Activated gamma-delta T cell (primary cell): ENCODE results near the gene PLA2G10.
"Not testable (repeated sequence)": the region's sequence is repeated elsewhere in the genome, so short reads cannot be mapped to it uniquely, and the experiment has no call there.

Experiments
- DNase-seq: peaks from one replicate; lab custom pipeline; 2025; lab: John Stamatoyannopoulos, UW
- total RNA-seq, 2 donors: gene quantifications; one replicate each; lab custom pipeline; 2026; lab: John Stamatoyannopoulos, UW

Gene PLA2G10
- total RNA-seq: 0 reads per million in 2 donors

- not testable (repeated sequence) for DNase-seq
Observed at GRCh38 chr16:14694129-14694528, at the start of gene PLA2G10. PLA2G10 (minus strand) TSS chr16:14694308; CDS start chr16:14694229, 79 bp downstream.

GRCh38 chr16:14742273-14743128 is 48.4 kb upstream of the PLA2G10 start, which contains the start of gene NPIPA2:
NPIPA2 (plus strand) TSS chr16:14742533; CDS start chr16:14748066, 5,533 bp downstream.
- not testable (repeated sequence) for DNase-seq

DNA sequence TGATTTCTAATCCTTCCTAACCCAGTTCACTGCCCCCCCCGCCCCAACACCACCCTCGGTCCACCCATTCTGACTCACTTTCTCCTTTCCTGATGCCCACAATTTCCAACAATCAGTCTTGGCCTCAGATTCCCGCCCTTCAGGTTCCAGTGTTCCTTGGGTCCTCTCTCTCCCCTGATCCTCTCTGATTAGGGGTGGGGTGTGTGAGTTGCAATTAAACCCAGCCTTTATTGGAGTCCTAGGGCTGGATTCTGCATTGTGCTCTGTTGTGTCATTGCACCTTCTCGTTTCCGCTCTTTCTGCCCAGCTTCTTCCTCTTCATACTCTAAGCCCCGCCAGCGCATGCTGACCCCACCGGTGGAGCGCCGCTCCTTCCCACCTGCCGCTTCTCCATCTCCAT is 47.7 kb upstream of the PLA2G10 start:
- not testable (repeated sequence) for DNase-seq

DNA sequence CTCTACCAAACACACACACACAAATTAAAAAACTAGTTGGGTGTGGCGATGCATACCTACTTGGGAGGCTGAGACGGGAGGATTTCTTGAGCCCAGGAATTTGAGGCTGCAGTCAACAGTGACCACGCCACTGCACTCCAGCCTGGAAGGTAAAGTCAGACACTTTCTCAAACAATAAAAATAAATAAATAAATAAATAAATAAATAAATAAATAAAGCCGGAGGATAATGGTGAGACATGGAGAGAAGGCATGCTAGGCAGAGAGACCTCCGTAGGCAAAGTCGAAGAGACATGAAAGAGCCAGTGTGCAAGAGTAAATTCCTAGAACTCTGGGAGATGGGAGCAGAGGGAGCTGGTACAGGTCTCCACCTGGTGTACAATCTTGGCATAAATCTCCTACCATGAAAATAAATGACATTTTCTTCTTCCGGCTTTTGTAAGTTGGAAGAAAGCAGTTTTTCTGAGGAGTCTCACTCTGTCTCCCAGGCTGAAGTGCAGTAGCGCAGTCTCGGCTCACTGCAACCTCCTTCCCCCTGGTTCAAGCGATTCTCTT is 46.8 kb upstream of the PLA2G10 start:
- not testable (repeated sequence) for DNase-seq

DNA sequence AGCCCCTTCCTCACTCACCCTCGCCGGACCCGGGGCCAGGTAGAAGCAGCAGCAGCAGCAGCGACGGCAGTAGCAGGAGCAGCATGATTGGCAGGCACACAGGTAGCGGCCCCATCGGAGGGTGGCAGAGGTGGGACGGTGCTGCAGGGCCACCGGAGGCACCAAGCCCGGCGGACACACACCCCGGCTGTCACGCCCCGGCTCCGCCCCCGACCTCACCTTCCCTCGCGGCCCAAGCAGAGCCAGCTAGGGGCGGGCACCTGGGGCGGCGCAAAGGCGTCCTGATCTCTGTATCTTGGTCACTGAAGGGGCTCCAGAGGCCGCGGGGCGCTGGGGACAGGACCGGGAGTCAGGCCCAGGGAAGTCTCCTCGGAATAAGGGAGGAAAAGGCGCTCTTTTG is 39.1 kb upstream of the PLA2G10 start:
- DNase-seq: not testable (repeated sequence)

GRCh38 chr16:14703156-14704011 is 9.3 kb upstream of the PLA2G10 start, which contains the start of gene NPIPA3:
NPIPA3 (plus strand) TSS chr16:14703411; CDS start chr16:14708944, 5,533 bp downstream.
- DNase-seq: not testable (repeated sequence)

- DNase-seq: not testable (repeated sequence)
Observed at GRCh38 chr16:14702672-14703071, 8.6 kb upstream of the PLA2G10 start.

DNA sequence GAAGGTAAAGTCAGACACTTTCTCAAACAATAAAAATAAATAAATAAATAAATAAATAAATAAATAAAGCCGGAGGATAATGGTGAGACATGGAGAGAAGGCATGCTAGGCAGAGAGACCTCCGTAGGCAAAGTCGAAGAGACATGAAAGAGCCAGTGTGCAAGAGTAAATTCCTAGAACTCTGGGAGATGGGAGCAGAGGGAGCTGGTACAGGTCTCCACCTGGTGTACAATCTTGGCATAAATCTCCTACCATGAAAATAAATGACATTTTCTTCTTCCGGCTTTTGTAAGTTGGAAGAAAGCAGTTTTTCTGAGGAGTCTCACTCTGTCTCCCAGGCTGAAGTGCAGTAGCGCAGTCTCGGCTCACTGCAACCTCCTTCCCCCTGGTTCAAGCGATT is 7.8 kb upstream of the PLA2G10 start:
- DNase-seq: not testable (repeated sequence)

- not testable (repeated sequence) for DNase-seq
Observed at GRCh38 chr16:14685870-14686793, 8.0 kb downstream of the PLA2G10 start.

GRCh38 chr16:14682121-14682520 is 12.0 kb downstream of the PLA2G10 start:
- no peak for DNase-seq

GRCh38 chr16:14681115-14681514 is 13.0 kb downstream of the PLA2G10 start:
- no peak for DNase-seq

- not testable (repeated sequence) for DNase-seq
Observed at GRCh38 chr16:14680396-14680795, 13.7 kb downstream of the PLA2G10 start.

GRCh38 chr16:14678748-14679497 is 15.2 kb downstream of the PLA2G10 start:
- no peak for DNase-seq

- DNase-seq: no peak
Observed at GRCh38 chr16:14677627-14678026, 16.5 kb downstream of the PLA2G10 start.

DNA sequence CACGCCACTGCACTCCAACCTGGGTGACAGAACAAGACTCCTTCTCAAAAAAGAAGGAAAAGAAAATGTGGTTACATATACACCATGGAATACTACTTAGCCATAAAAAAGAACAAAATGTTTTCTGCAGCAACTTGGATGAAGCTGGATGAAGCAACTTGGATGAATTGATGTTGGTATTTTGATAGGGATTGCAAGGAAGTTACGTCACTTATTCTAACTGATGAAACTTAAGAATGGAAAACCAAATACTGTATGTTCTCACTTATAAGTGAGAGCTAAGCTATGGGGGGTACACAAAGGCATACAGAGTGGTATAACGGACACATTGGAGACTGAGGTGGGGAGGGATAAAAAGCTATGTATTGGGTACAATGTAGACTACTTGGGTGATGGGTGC is 17.5 kb downstream of the PLA2G10 start:
- no peak for DNase-seq

- no peak for DNase-seq
Observed at GRCh38 chr16:14672403-14672971, 21.6 kb downstream of the PLA2G10 start.

DNA sequence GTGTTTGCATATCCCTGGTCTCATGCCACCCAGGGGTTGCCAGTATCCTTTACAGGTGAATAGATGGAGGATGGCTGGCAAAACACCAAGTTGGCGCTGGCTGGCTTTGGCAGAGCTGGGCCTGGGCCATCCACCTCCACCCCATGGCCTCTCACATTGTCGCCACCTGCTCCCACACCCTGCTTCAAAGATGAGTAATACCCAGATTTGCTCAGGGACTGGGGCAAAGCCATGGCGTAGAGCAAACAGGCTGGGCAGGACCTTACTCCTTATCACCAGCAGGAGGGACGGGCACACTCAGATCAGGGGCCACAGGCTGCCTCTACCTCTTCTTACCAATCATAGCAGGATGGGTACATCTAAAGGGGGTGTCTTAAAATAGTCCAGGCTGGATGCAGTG is 24.3 kb downstream of the PLA2G10 start:
- DNase-seq: no peak

- DNase-seq: no peak
Observed at GRCh38 chr16:14668556-14669223, 25.4 kb downstream of the PLA2G10 start.
